Right atrium auricular region (tissue), 2 donors: ENCODE measurements around the gene ITGB7. TPM values are rescaled to one million over a fixed set of nuclear protein-coding genes. Genes with fewer than 3 reads are reported as not detected.

Source experiments
- DNase-seq: peaks from one replicate; pipeline ENCODE4 v3.0.0-alpha.2; 2019; ENCODE audit warnings: low spot score
- H3K27ac ChIP-seq, 2 donors: fragments of 200-600 bp; sonication (generic); 1 replicate in 1 of 2; 2 replicates in 1 of 2; pipeline ENCODE4 v1.5.1; 2016 to 2019
- H3K27me3 ChIP-seq, 2 donors: fragments of 200-600 bp; sonication (generic); one replicate each; pipeline versions ENCODE4 v1.5.1 to v1.6.0; 2017 to 2019
- H3K36me3 ChIP-seq: fragments of 200-600 bp; sonication (generic); one replicate; pipeline ENCODE4 v1.5.1; 2016
- H3K4me1 ChIP-seq, 2 donors: fragments of 200-600 bp; sonication (generic); one replicate each; pipeline versions ENCODE4 v1.5.1 to v1.6.0; 2017 to 2019
- H3K4me3 ChIP-seq, 2 donors: fragments of 200-600 bp; sonication (generic); 1 replicate in 1 of 2; 2 replicates in 1 of 2; pipeline ENCODE4 v1.5.1; 2017 to 2019; ENCODE audit warnings: mild to moderate bottlenecking in 1 of 2, moderate library complexity in 1 of 2
- H3K9me3 ChIP-seq, 2 donors: fragments of 200-600 bp; sonication (generic); one replicate each; pipeline ENCODE4 v1.5.1; 2019
- CTCF ChIP-seq, 2 donors: fragments of 200-600 bp; sonication (generic); IDR thresholded peaks; one replicate each; pipeline ENCODE4 v1.5.1; 2019; ENCODE audit warnings: antibody characterized with exemption in 2 of 2
- total RNA-seq, 2 donors: library from RNA; depleted of rRNA; stranded (reverse); fragments of >200 nt; gene quantifications; one replicate each; pipeline ENCODE4 v1.1.0, GENCODE V29; 2016

The ITGB7 gene
- total RNA-seq, 2 donors from 2014 or later, result 0.47 TPM; not detected in 1

- Histone ChIP-seq H3K4me3 (no peak overlapping the region), H3K36me3 (no peaks in the 10 kb centered on the region), H3K9me3 (no peaks in the 10 kb centered on the region), H3K27me3 (no peaks in the 10 kb centered on the region), H3K27ac (no peak overlapping the region), H3K4me1 (peaks cover 0 to 28% of the 10 kb centered on the region in 2 donors)
- no peak for DNase-seq
- TF ChIP-seq CTCF (IDR thresholded peaks at IDR 0.05), result no peak
Measured at GRCh38 chr12:53236443-53237111, 29.5 kb upstream of the ITGB7 start.

DNA sequence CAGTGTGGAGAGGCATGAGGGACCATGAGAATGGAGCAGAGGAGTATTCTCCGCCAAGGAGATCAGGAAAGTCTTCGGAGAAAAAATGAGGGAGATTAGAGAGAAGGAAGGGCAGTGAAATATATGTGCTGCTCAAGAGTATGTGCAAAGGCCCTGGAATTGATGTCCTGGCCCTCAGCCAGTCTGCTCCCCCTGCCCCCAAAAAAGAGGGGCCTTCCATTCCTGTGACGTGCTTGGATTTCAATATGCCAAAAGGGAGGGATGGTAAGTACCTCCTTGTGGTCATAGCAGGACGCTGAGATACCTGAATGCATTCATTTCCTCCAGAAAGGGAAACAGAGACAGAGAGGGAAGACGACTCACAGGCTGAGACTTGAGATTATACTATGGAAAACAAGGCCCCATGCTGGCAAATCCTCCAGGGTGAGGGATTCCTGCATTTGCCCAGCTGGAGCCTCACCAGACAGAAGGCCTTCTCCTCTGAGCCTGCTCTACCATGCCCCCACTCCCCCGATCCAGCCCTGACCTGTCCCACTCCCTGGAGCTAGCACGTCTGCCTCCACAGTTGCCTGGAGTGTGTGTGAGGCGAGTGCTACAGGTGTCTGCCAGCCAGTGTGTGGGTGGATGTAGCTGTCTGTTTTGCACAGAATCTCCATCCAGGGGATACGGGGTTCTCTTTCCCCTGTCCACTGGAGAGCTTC, 28.8 kb upstream of the ITGB7 start:
- Histone ChIP-seq H3K4me3 (no peak overlapping the region), H3K4me1 (peaks cover 0 to 35% of the 10 kb centered on the region in 2 donors), H3K27ac (no peak overlapping the region), H3K9me3 (no peaks in the 10 kb centered on the region), H3K36me3 (no peaks in the 10 kb centered on the region), H3K27me3 (no peaks in the 10 kb centered on the region)
- no peak for TF ChIP-seq CTCF (IDR thresholded peaks at IDR 0.05)
- DNase-seq, result no peak

GRCh38 chr12:53235164-53235563, 28.1 kb upstream of the ITGB7 start:
- Histone ChIP-seq H3K4me1 (peaks cover 0 to 43% of the 10 kb centered on the region in 2 donors), H3K9me3 (no peaks in the 10 kb centered on the region), H3K27ac (no peak overlapping the region), H3K4me3 (no peak overlapping the region), H3K36me3 (no peaks in the 10 kb centered on the region), H3K27me3 (no peaks in the 10 kb centered on the region)
- no peak for DNase-seq
- TF ChIP-seq CTCF (IDR thresholded peaks at IDR 0.05), result no peak

GRCh38 chr12:53234271-53234914, 27.3 kb upstream of the ITGB7 start:
- Histone ChIP-seq H3K27ac (peak overlapping the region in 1 of 2 donors; percentile 79), H3K9me3 (no peaks in the 10 kb centered on the region), H3K27me3 (no peaks in the 10 kb centered on the region), H3K4me1 (peaks cover 0 to 44% of the 10 kb centered on the region in 2 donors), H3K4me3 (no peak overlapping the region), H3K36me3 (no peaks in the 10 kb centered on the region)
- no peak for DNase-seq
- no peak for TF ChIP-seq CTCF (IDR thresholded peaks at IDR 0.05)

GRCh38 chr12:53233671-53234121, 26.6 kb upstream of the ITGB7 start:
- Histone ChIP-seq H3K27me3 (no peaks in the 10 kb centered on the region), H3K27ac (peak overlapping the region; percentile 75 to 79), H3K4me1 (peaks cover 0 to 44% of the 10 kb centered on the region in 2 donors), H3K9me3 (no peaks in the 10 kb centered on the region), H3K36me3 (no peaks in the 10 kb centered on the region), H3K4me3 (no peak overlapping the region)
- DNase-seq, result no peak
- TF ChIP-seq CTCF (IDR thresholded peaks at IDR 0.05), result no peak
